Osteocyte (in vitro differentiated cells): Measurements from ENCODE around the gene KPNA3. TPM values are rescaled to one million over a fixed set of nuclear protein-coding genes. Genes with fewer than 3 reads are reported as not detected.
A peak's percentile ranks its signal among the peaks of the same experiment; 100 is the strongest.

ENCODE experiments used
- DNase-seq: peaks from one replicate; pipeline ENCODE4 v3.0.0; 2021; ENCODE audit warnings: mixed read lengths; ENCODE audit not compliant: unreplicated experiment; ENCODE audit errors: extremely low spot score
- H3K27ac Mint-ChIP-seq: one replicate; pipeline ENCODE4 v1.8.0; 2021; ENCODE audit warnings: mild to moderate bottlenecking, mixed read lengths; ENCODE audit not compliant: unreplicated experiment
- H3K27me3 Mint-ChIP-seq: one replicate; pipeline ENCODE4 v1.8.0; 2021; ENCODE audit warnings: mixed read lengths; ENCODE audit not compliant: unreplicated experiment
- H3K36me3 Mint-ChIP-seq: one replicate; pipeline ENCODE4 v1.8.0; 2021; ENCODE audit warnings: mixed read lengths; ENCODE audit not compliant: unreplicated experiment
- H3K4me1 Mint-ChIP-seq: one replicate; pipeline ENCODE4 v1.8.0; 2021; ENCODE audit warnings: mixed read lengths; ENCODE audit not compliant: unreplicated experiment
- H3K4me3 Mint-ChIP-seq: one replicate; pipeline ENCODE4 v1.8.0; 2021; ENCODE audit warnings: mild to moderate bottlenecking, moderate library complexity, mixed read lengths; ENCODE audit not compliant: unreplicated experiment
- H3K9me3 Mint-ChIP-seq: one replicate; pipeline ENCODE4 v1.8.0; 2021; ENCODE audit warnings: mixed read lengths; ENCODE audit not compliant: unreplicated experiment
- CTCF ChIP-seq: fragments of 200-600 bp; sonication (generic); IDR thresholded peaks from 2 replicates; pipeline ENCODE4 v1.5.0; 2021; ENCODE audit warnings: antibody characterized with exemption, mild to moderate bottlenecking, moderate library complexity
- total RNA-seq: library from RNA; stranded (reverse); gene quantifications from 2 replicates; pipeline ENCODE4 v1.2.1, GENCODE V29; 2021

KPNA3 gene
- total RNA-seq, 1 donor from 2014 or later, result 39.9 TPM

- no peak for DNase-seq
- Mint-ChIP-seq H3K27ac (peak overlapping the region; percentile 82), H3K4me1 (peaks cover 15% of the 10 kb centered on the region), H3K9me3 (no peaks in the 10 kb centered on the region), H3K27me3 (no peaks in the 10 kb centered on the region), H3K36me3 (peaks cover 9% of the 10 kb centered on the region), H3K4me3 (peak overlapping the region; percentile 87)
- TF ChIP-seq CTCF, result no peak
Observed at GRCh38 chr13:49690133-49690994, 102.1 kb downstream of the KPNA3 start.

GRCh38 chr13:49683489-49683888 is 109.0 kb downstream of the KPNA3 start:
- Mint-ChIP-seq H3K27ac (no peak overlapping the region), H3K36me3 (peaks cover 13% of the 10 kb centered on the region), H3K27me3 (no peaks in the 10 kb centered on the region)

GRCh38 chr13:49681842-49682435 is 110.5 kb downstream of the KPNA3 start:
- Mint-ChIP-seq H3K9me3 (no peaks in the 10 kb centered on the region), H3K27ac (no peak overlapping the region), H3K4me3 (no peak overlapping the region), H3K27me3 (no peaks in the 10 kb centered on the region), H3K36me3 (peaks cover 9% of the 10 kb centered on the region), H3K4me1 (no peaks in the 10 kb centered on the region)
- no peak for TF ChIP-seq CTCF
- peak; percentile 8 for DNase-seq

More at GRCh38 chr13:49683489-49683888, 109.0 kb downstream of the KPNA3 start:
- Mint-ChIP-seq H3K4me1 (no peaks in the 10 kb centered on the region), H3K4me3 (no peak overlapping the region), H3K9me3 (no peaks in the 10 kb centered on the region)
- peak; percentile 17 for DNase-seq
- no peak for TF ChIP-seq CTCF

GRCh38 chr13:49679246-49679645 is 113.2 kb downstream of the KPNA3 start:
- H3K36me3 Mint-ChIP-seq, result peaks cover 4% of the 10 kb centered on the region
- no peak for DNase-seq
- H3K4me3 Mint-ChIP-seq, result no peak overlapping the region
- H3K27me3 Mint-ChIP-seq, result no peaks in the 10 kb centered on the region
- H3K4me1 Mint-ChIP-seq, result no peaks in the 10 kb centered on the region
- TF ChIP-seq CTCF, result peak; percentile 29
- H3K27ac Mint-ChIP-seq, result no peak overlapping the region
- H3K9me3 Mint-ChIP-seq, result no peaks in the 10 kb centered on the region
